ENCODE measurements around the gene C2CD3.

C2CD3 gene

GRCh38 chr11:74010306-74011300, 160.2 kb downstream of the C2CD3 start:
- Histone ChIP-seq H4K91ac (ENCODE audit: low read depth, low read length) (no peak overlapping the region), H4K8ac (ENCODE audit: low read depth, low read length) (no peak overlapping the region), H3K27me3 (ENCODE audit: insufficient read depth, low read length) (no peaks in the 10 kb centered on the region), H3K18ac (ENCODE audit: low read length) (no peak overlapping the region), H3K27ac (ENCODE audit: low read depth, low read length) (no peak overlapping the region), H3K4me1 (ENCODE audit: control insufficient read depth in 1 of 2, insufficient read depth in 2 of 2, low read length in 2 of 2) (no peaks in the 10 kb centered on the region), H3K4me2 (ENCODE audit: low read length) (no peak overlapping the region), H3K23ac (ENCODE audit: low read length) (no peak overlapping the region), H3K4ac (ENCODE audit: low read depth, low read length) (no peak overlapping the region), H3K79me1 (ENCODE audit: low read length) (no peaks in the 10 kb centered on the region), H3K4me3 (ENCODE audit: low read depth, low read length) (no peak overlapping the region), H2AFZ (ENCODE audit: insufficient read depth, low read length, poor library complexity) (no peak overlapping the region), H3K14ac (ENCODE audit: low read length) (no peak overlapping the region), H3K36me3 (ENCODE audit: control insufficient read depth in 1 of 2, insufficient read depth in 2 of 2, low read length in 2 of 2) (no peaks in the 10 kb centered on the region), H2BK5ac (ENCODE audit: low read depth, low read length, poor library complexity) (no peak overlapping the region), H2BK12ac (ENCODE audit: low read length) (no peak overlapping the region), H4K12ac (ENCODE audit: low read depth, low read length) (no peak overlapping the region), H3K9ac (ENCODE audit: low read length) (no peak overlapping the region), H2BK120ac (ENCODE audit: insufficient read depth, low read length, poor library complexity) (no peak overlapping the region), H3K79me2 (ENCODE audit: control insufficient read depth, insufficient read depth, low read length, poor library complexity) (no peaks in the 10 kb centered on the region), H2AK5ac (ENCODE audit: low read length) (no peak overlapping the region), H3K9me3 (ENCODE audit: insufficient read depth, low read depth, low read length) (no peaks in the 10 kb centered on the region)
- WGBS (ENCODE audit: extremely low coverage, insufficient coverage, insufficient read length) = no CpG with 5 or more reads among the region's 9 CpGs
- DNase-seq = no peak

DNA sequence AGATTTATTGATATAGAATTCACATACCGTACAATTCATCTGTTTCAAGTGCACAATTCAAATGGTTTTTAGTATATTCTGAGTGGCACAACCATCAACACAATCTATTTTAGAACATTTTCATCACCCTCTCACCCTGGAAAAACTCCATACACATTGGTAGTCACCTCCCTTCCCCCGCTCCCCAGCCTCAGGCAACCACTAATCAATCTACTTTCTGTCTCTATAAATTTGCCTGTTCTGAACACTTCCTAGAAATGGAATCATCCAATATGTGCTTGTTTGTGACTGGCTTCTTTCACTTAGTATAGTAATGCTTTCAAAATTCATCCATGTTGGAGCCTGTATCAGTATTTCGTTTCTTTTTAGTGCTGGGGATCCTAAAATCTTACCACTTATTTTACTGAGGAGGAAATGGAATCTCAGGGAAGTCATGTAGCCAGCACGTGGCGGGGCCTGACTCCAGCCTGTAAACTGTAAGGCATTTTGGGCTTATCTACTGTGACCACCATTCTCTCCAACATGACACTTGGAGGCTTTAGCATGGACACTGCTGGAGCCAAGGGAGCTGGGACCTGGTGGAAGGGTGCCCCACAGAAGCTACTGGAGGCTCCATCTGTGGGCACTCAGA, 161.0 kb downstream of the C2CD3 start:
- Histone ChIP-seq H2BK5ac (ENCODE audit: low read depth, low read length, poor library complexity) (no peak overlapping the region), H3K4me2 (ENCODE audit: low read length) (no peak overlapping the region), H3K9me3 (ENCODE audit: insufficient read depth, low read depth, low read length) (no peaks in the 10 kb centered on the region), H3K4me3 (ENCODE audit: low read depth, low read length) (no peak overlapping the region), H3K27me3 (ENCODE audit: insufficient read depth, low read length) (no peaks in the 10 kb centered on the region), H2BK12ac (ENCODE audit: low read length) (no peak overlapping the region), H3K18ac (ENCODE audit: low read length) (no peak overlapping the region), H2AK5ac (ENCODE audit: low read length) (no peak overlapping the region), H3K23ac (ENCODE audit: low read length) (no peak overlapping the region), H3K79me2 (ENCODE audit: control insufficient read depth, insufficient read depth, low read length, poor library complexity) (no peaks in the 10 kb centered on the region), H4K91ac (ENCODE audit: low read depth, low read length) (no peak overlapping the region), H2BK120ac (ENCODE audit: insufficient read depth, low read length, poor library complexity) (no peak overlapping the region), H4K12ac (ENCODE audit: low read depth, low read length) (no peak overlapping the region), H3K9ac (ENCODE audit: low read length) (no peak overlapping the region), H3K14ac (ENCODE audit: low read length) (no peak overlapping the region), H3K27ac (ENCODE audit: low read depth, low read length) (no peak overlapping the region), H2AFZ (ENCODE audit: insufficient read depth, low read length, poor library complexity) (no peak overlapping the region), H4K8ac (ENCODE audit: low read depth, low read length) (no peak overlapping the region), H3K79me1 (ENCODE audit: low read length) (no peaks in the 10 kb centered on the region), H3K36me3 (ENCODE audit: control insufficient read depth in 1 of 2, insufficient read depth in 2 of 2, low read length in 2 of 2) (no peaks in the 10 kb centered on the region), H3K4me1 (ENCODE audit: control insufficient read depth in 1 of 2, insufficient read depth in 2 of 2, low read length in 2 of 2) (no peaks in the 10 kb centered on the region), H3K4ac (ENCODE audit: low read depth, low read length) (no peak overlapping the region)
- no CpG with 5 or more reads among the region's 5 CpGs for WGBS (ENCODE audit: extremely low coverage, insufficient coverage, insufficient read length)
- DNase-seq = no peak

DNA sequence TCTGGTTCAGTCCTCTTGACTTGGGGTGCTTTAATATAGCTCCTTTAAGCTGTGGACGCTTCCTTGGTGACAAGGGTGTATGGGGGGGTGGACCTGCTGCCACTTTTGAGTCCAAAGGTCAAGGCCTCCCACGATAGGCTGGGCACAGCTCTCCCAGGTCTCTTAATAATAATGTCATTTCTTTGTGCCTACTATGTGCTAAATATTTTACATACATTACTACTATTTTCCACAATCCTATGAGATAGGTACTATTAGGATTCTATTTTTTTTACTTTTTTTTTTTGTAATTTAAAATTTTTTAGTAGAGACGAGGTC, 161.6 kb downstream of the C2CD3 start:
- H3K36me3 ChIP-seq (ENCODE audit: control insufficient read depth in 1 of 2, insufficient read depth in 2 of 2, low read length in 2 of 2) = no peaks in the 10 kb centered on the region
- no peak overlapping the region for H2BK5ac ChIP-seq (ENCODE audit: low read depth, low read length, poor library complexity)
- no peak overlapping the region for H4K12ac ChIP-seq (ENCODE audit: low read depth, low read length)
- no peaks in the 10 kb centered on the region for H3K79me1 ChIP-seq (ENCODE audit: low read length)
- no peak overlapping the region for H3K14ac ChIP-seq (ENCODE audit: low read length)
- no peak overlapping the region for H4K8ac ChIP-seq (ENCODE audit: low read depth, low read length)
- no peaks in the 10 kb centered on the region for H3K4me1 ChIP-seq (ENCODE audit: control insufficient read depth in 1 of 2, insufficient read depth in 2 of 2, low read length in 2 of 2)
- H3K9me3 ChIP-seq (ENCODE audit: insufficient read depth, low read depth, low read length) = no peaks in the 10 kb centered on the region
- WGBS (ENCODE audit: extremely low coverage, insufficient coverage, insufficient read length) = no CpG with 5 or more reads among the region's 3 CpGs
- H2AFZ ChIP-seq (ENCODE audit: insufficient read depth, low read length, poor library complexity) = no peak overlapping the region
- no peak overlapping the region for H3K18ac ChIP-seq (ENCODE audit: low read length)
- H3K9ac ChIP-seq (ENCODE audit: low read length) = no peak overlapping the region
- no peak overlapping the region for H2BK12ac ChIP-seq (ENCODE audit: low read length)
- H2BK120ac ChIP-seq (ENCODE audit: insufficient read depth, low read length, poor library complexity) = no peak overlapping the region
- H3K27ac ChIP-seq (ENCODE audit: low read depth, low read length) = no peak overlapping the region
- H4K91ac ChIP-seq (ENCODE audit: low read depth, low read length) = no peak overlapping the region
- no peak for DNase-seq
- no peak overlapping the region for H3K4me3 ChIP-seq (ENCODE audit: low read depth, low read length)
- H3K27me3 ChIP-seq (ENCODE audit: insufficient read depth, low read length) = no peaks in the 10 kb centered on the region
- H3K23ac ChIP-seq (ENCODE audit: low read length) = no peak overlapping the region
- H3K79me2 ChIP-seq (ENCODE audit: control insufficient read depth, insufficient read depth, low read length, poor library complexity) = no peaks in the 10 kb centered on the region
- no peak overlapping the region for H2AK5ac ChIP-seq (ENCODE audit: low read length)
- H3K4me2 ChIP-seq (ENCODE audit: low read length) = no peak overlapping the region
- no peak overlapping the region for H3K4ac ChIP-seq (ENCODE audit: low read depth, low read length)

- Histone ChIP-seq H3K27me3 (ENCODE audit: insufficient read depth, low read length) (no peaks in the 10 kb centered on the region), H2BK12ac (ENCODE audit: low read length) (no peak within 1 kb of the TSS), H3K18ac (ENCODE audit: low read length) (no peak within 1 kb of the TSS), H3K23ac (ENCODE audit: low read length) (no peak within 1 kb of the TSS), H2BK120ac (ENCODE audit: insufficient read depth, low read length, poor library complexity) (no peak within 1 kb of the TSS), H4K91ac (ENCODE audit: low read depth, low read length) (no peak within 1 kb of the TSS), H2AFZ (ENCODE audit: insufficient read depth, low read length, poor library complexity) (no peak within 1 kb of the TSS), H3K4me1 (ENCODE audit: control insufficient read depth in 1 of 2, insufficient read depth in 2 of 2, low read length in 2 of 2) (no peaks in the 10 kb centered on the region), H3K27ac (ENCODE audit: low read depth, low read length) (no peak within 1 kb of the TSS), H2AK5ac (ENCODE audit: low read length) (no peak within 1 kb of the TSS), H3K9ac (ENCODE audit: low read length) (no peak within 1 kb of the TSS), H3K36me3 (ENCODE audit: control insufficient read depth in 1 of 2, insufficient read depth in 2 of 2, low read length in 2 of 2) (peaks cover 0 to 4% of the 10 kb centered on the region in 2 experiments), H2BK5ac (ENCODE audit: low read depth, low read length, poor library complexity) (no peak within 1 kb of the TSS), H3K79me2 (ENCODE audit: control insufficient read depth, insufficient read depth, low read length, poor library complexity) (no peaks in the 10 kb centered on the region), H3K79me1 (ENCODE audit: low read length) (no peaks in the 10 kb centered on the region), H3K4me2 (ENCODE audit: low read length) (no peak within 1 kb of the TSS), H3K9me3 (ENCODE audit: insufficient read depth, low read depth, low read length) (no peaks in the 10 kb centered on the region), H4K8ac (ENCODE audit: low read depth, low read length) (no peak within 1 kb of the TSS), H4K12ac (ENCODE audit: low read depth, low read length) (no peak within 1 kb of the TSS), H3K4me3 (ENCODE audit: low read depth, low read length) (no peak within 1 kb of the TSS), H3K14ac (ENCODE audit: low read length) (no peak within 1 kb of the TSS), H3K4ac (ENCODE audit: low read depth, low read length) (no peak within 1 kb of the TSS)
- WGBS (ENCODE audit: extremely low coverage, insufficient coverage, insufficient read length) = no CpG with 5 or more reads among the region's 9 CpGs
- no peak for DNase-seq
These were observed 162.2 kb downstream of the C2CD3 start, which contains the start of gene UCP3 for GRCh38 chr11:74008373-74009229. TSS of gene UCP3 (minus strand) at chr11:74009085. CDS start at chr11:74007042, 2,043 bp downstream.

Data from trophoblast cell (in vitro differentiated cells and primary cell).